ENCODE results near the gene CHRNB4. TPM values are rescaled to one million over a fixed set of nuclear protein-coding genes. Genes with fewer than 3 reads are reported as not detected.

Gene CHRNB4
- total RNA-seq, 1 donor from 2014 or later, result 3.2 TPM

- TF ChIP-seq, protein P1, sequence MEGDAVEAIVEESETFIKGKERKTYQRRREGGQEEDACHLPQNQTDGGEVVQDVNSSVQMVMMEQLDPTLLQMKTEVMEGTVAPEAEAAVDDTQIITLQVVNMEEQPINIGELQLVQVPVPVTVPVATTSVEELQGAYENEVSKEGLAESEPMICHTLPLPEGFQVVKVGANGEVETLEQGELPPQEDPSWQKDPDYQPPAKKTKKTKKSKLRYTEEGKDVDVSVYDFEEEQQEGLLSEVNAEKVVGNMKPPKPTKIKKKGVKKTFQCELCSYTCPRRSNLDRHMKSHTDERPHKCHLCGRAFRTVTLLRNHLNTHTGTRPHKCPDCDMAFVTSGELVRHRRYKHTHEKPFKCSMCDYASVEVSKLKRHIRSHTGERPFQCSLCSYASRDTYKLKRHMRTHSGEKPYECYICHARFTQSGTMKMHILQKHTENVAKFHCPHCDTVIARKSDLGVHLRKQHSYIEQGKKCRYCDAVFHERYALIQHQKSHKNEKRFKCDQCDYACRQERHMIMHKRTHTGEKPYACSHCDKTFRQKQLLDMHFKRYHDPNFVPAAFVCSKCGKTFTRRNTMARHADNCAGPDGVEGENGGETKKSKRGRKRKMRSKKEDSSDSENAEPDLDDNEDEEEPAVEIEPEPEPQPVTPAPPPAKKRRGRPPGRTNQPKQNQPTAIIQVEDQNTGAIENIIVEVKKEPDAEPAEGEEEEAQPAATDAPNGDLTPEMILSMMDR (IDR thresholded peaks at IDR 0.05; ENCODE audit: unreplicated experiment), result no peak
- H3K4me1 Mint-ChIP-seq, result no peaks in the 10 kb centered on the region
- H3K27ac Mint-ChIP-seq, result no peak overlapping the region
- no peaks in the 10 kb centered on the region for H3K9me3 Mint-ChIP-seq
- no peak overlapping the region for H3K4me3 Mint-ChIP-seq
- H3K27me3 Mint-ChIP-seq (ENCODE audit: low read depth), result peaks cover 2% of the 10 kb centered on the region
- no peaks in the 10 kb centered on the region for H3K36me3 Mint-ChIP-seq
- no peak for DNase-seq (ENCODE audit: low spot score in 2 of 2, unreplicated experiment in 2 of 2)
These were observed 22.7 kb upstream of the CHRNB4 start for GRCh38 chr15:78663703-78664102.

- TF ChIP-seq, protein P1 (IDR thresholded peaks at IDR 0.05; ENCODE audit: unreplicated experiment), result no peak
- Mint-ChIP-seq H3K4me1 (no peaks in the 10 kb centered on the region), H3K27ac (no peak overlapping the region)
These were observed 21.0 kb upstream of the CHRNB4 start for GRCh38 chr15:78662028-78662427.

GRCh38 chr15:78661001-78661400 lies 20.0 kb upstream of the CHRNB4 start:
- no peak for DNase-seq (ENCODE audit: low spot score in 2 of 2, unreplicated experiment in 2 of 2)
- TF ChIP-seq, protein P1 (IDR thresholded peaks at IDR 0.05; ENCODE audit: unreplicated experiment), result no peak
- peaks cover 2% of the 10 kb centered on the region for H3K27me3 Mint-ChIP-seq (ENCODE audit: low read depth)
- H3K9me3 Mint-ChIP-seq, result no peaks in the 10 kb centered on the region
- no peaks in the 10 kb centered on the region for H3K4me1 Mint-ChIP-seq
- H3K36me3 Mint-ChIP-seq, result no peaks in the 10 kb centered on the region
- H3K4me3 Mint-ChIP-seq, result no peak overlapping the region
- H3K27ac Mint-ChIP-seq, result no peak overlapping the region

More at GRCh38 chr15:78662028-78662427, 21.0 kb upstream of the CHRNB4 start:
- no peaks in the 10 kb centered on the region for H3K9me3 Mint-ChIP-seq
- H3K36me3 Mint-ChIP-seq, result no peaks in the 10 kb centered on the region
- DNase-seq (ENCODE audit: low spot score in 2 of 2, unreplicated experiment in 2 of 2), result no peak
- H3K4me3 Mint-ChIP-seq, result no peak overlapping the region
- H3K27me3 Mint-ChIP-seq (ENCODE audit: low read depth), result peaks cover 2% of the 10 kb centered on the region

- DNase-seq (ENCODE audit: low spot score in 2 of 2, unreplicated experiment in 2 of 2), result no peak
- no peaks in the 10 kb centered on the region for H3K9me3 Mint-ChIP-seq
- no peaks in the 10 kb centered on the region for H3K4me1 Mint-ChIP-seq
- no peak overlapping the region for H3K27ac Mint-ChIP-seq
- H3K4me3 Mint-ChIP-seq, result no peak overlapping the region
- peaks cover 2% of the 10 kb centered on the region for H3K27me3 Mint-ChIP-seq (ENCODE audit: low read depth)
- no peaks in the 10 kb centered on the region for H3K36me3 Mint-ChIP-seq
- TF ChIP-seq, protein P1 (IDR thresholded peaks at IDR 0.05; ENCODE audit: unreplicated experiment), result no peak
These were observed 19.6 kb upstream of the CHRNB4 start for GRCh38 chr15:78660584-78660983.

- TF ChIP-seq, protein P1 (IDR thresholded peaks at IDR 0.05; ENCODE audit: unreplicated experiment), result no peak
- H3K9me3 Mint-ChIP-seq, result no peaks in the 10 kb centered on the region
- DNase-seq (ENCODE audit: low spot score in 2 of 2, unreplicated experiment in 2 of 2), result no peak
- no peak overlapping the region for H3K27ac Mint-ChIP-seq
- no peaks in the 10 kb centered on the region for H3K36me3 Mint-ChIP-seq
- H3K4me1 Mint-ChIP-seq, result no peaks in the 10 kb centered on the region
- H3K27me3 Mint-ChIP-seq (ENCODE audit: low read depth), result peaks cover 11% of the 10 kb centered on the region
- H3K4me3 Mint-ChIP-seq, result no peak overlapping the region
These were observed 17.8 kb upstream of the CHRNB4 start for GRCh38 chr15:78658823-78659222.

- no peak for DNase-seq (ENCODE audit: low spot score in 2 of 2, unreplicated experiment in 2 of 2)
- peaks cover 14% of the 10 kb centered on the region for H3K27me3 Mint-ChIP-seq (ENCODE audit: low read depth)
- peaks cover 3% of the 10 kb centered on the region for H3K4me1 Mint-ChIP-seq
- no peak overlapping the region for H3K4me3 Mint-ChIP-seq
- H3K27ac Mint-ChIP-seq, result no peak overlapping the region
- TF ChIP-seq, protein P1 (IDR thresholded peaks at IDR 0.05; ENCODE audit: unreplicated experiment), result no peak
- no peaks in the 10 kb centered on the region for H3K36me3 Mint-ChIP-seq
- H3K9me3 Mint-ChIP-seq, result no peaks in the 10 kb centered on the region
These were observed 13.3 kb upstream of the CHRNB4 start for GRCh38 chr15:78654272-78654671.

Data from mesothelial cell of epicardium (in vitro differentiated cells).